Neural progenitor cell (in vitro differentiated cells): Measurements from ENCODE around the gene CD164. TPM values are rescaled to one million over a fixed set of nuclear protein-coding genes. Genes with fewer than 3 reads are reported as not detected.
A peak's percentile ranks its signal among the peaks of the same experiment; 100 is the strongest.

Experiments used
- DNase-seq: peaks from one replicate; pipeline ENCODE4 v3.0.0-alpha.2; 2016; ENCODE audit warnings: low spot score
- H2AFZ ChIP-seq: fragments of 200-600 bp; sonication (generic); replicated peaks from 2 replicates; pipeline ENCODE4 v1.6.1; 2016; ENCODE audit warnings: antibody characterized with exemption
- H3F3A ChIP-seq: fragments of 200-600 bp; sonication (generic); 2 replicates; pipeline ENCODE4 v1.6.1; 2016; ENCODE audit warnings: antibody characterized with exemption, low read depth
- H3K27ac ChIP-seq: fragments of 200-600 bp; sonication (generic); 2 replicates; pipeline ENCODE4 v1.5.1; 2016; ENCODE audit warnings: mild to moderate bottlenecking
- H3K27me3 ChIP-seq: fragments of 200-600 bp; sonication (generic); 2 replicates; pipeline ENCODE4 v1.6.1; 2016; ENCODE audit warnings: mild to moderate bottlenecking, moderate library complexity
- H3K36me3 ChIP-seq: fragments of 200-600 bp; sonication (generic); 2 replicates; pipeline ENCODE4 v1.5.1; 2016
- H3K4me1 ChIP-seq: fragments of 200-600 bp; sonication (generic); 2 replicates; pipeline ENCODE4 v1.6.1; 2016; ENCODE audit warnings: mixed run types
- H3K4me2 ChIP-seq: fragments of 200-600 bp; sonication (generic); 2 replicates; pipeline ENCODE4 v1.6.1; 2016
- H3K4me3 ChIP-seq: fragments of 200-600 bp; sonication (generic); 2 replicates; pipeline ENCODE4 v1.5.1; 2016
- H3K79me2 ChIP-seq: fragments of 200-600 bp; sonication (generic); 2 replicates; pipeline ENCODE4 v1.6.1; 2016; ENCODE audit warnings: low read depth
- H3K9ac ChIP-seq: fragments of 200-600 bp; sonication (generic); 2 replicates; pipeline ENCODE4 v1.6.1; 2016
- H3K9me3 ChIP-seq: fragments of 200-600 bp; sonication (generic); 2 replicates; pipeline ENCODE4 v1.5.1; 2016; ENCODE audit warnings: low read depth
- H4K20me1 ChIP-seq: fragments of 200-600 bp; sonication (generic); 2 replicates; pipeline ENCODE4 v1.6.1; 2016; ENCODE audit warnings: low read depth
- H3K27ac Mint-ChIP-seq: 3 replicates; pipeline ENCODE4 v1.8.0; 2021; ENCODE audit warnings: mixed read lengths
- H3K27me3 Mint-ChIP-seq: 2 replicates; pipeline ENCODE4 v1.8.0; 2022; ENCODE audit warnings: low read depth, mild to moderate bottlenecking, inconsistent platforms, moderate library complexity, mixed read lengths; ENCODE audit not compliant: insufficient read depth
- H3K36me3 Mint-ChIP-seq: 3 replicates; pipeline ENCODE4 v1.8.0; 2021; ENCODE audit warnings: mixed read lengths
- H3K4me1 Mint-ChIP-seq: 3 replicates; pipeline ENCODE4 v1.8.0; 2021; ENCODE audit warnings: mixed read lengths
- H3K4me3 Mint-ChIP-seq: 3 replicates; pipeline ENCODE4 v1.8.0; 2021; ENCODE audit warnings: mild to moderate bottlenecking, moderate library complexity, mixed read lengths
- H3K9me3 Mint-ChIP-seq: 3 replicates; pipeline ENCODE4 v1.8.0; 2020; ENCODE audit warnings: mixed read lengths
- CTCF ChIP-seq: fragments of 200-600 bp; sonication (generic); IDR thresholded peaks from 2 replicates; pipeline ENCODE4 v1.5.1; 2017; ENCODE audit warnings: antibody characterized with exemption, mild to moderate bottlenecking
- EZH2 ChIP-seq: fragments of 200-600 bp; sonication (generic); IDR thresholded peaks from 2 replicates; pipeline ENCODE4 v1.6.1; 2017; ENCODE audit warnings: antibody characterized with exemption, mild to moderate bottlenecking, moderate library complexity
- EZH2phosphoT487 ChIP-seq: fragments of 200-600 bp; sonication (generic); IDR thresholded peaks from 2 replicates; pipeline ENCODE4 v1.6.1; 2017; ENCODE audit warnings: antibody characterized with exemption
- total RNA-seq: library from RNA; depleted of rRNA; stranded (reverse); fragments of >200 nt; gene quantifications from 2 replicates; pipeline ENCODE4 v1.2.3, GENCODE V29; 2015; ENCODE audit warnings: low replicate concordance

The CD164 gene
- total RNA-seq, 1 donor from 2014 or later = 197 TPM

- H3K36me3 Mint-ChIP-seq = no peaks in the 10 kb centered on the region
- no peaks in the 10 kb centered on the region for H3K27me3 ChIP-seq
- H3K27me3 Mint-ChIP-seq = peaks cover 2% of the 10 kb centered on the region
- no peaks in the 10 kb centered on the region for H3K9me3 ChIP-seq
- no peak overlapping the region for H3K4me2 ChIP-seq
- no peaks in the 10 kb centered on the region for H3K36me3 ChIP-seq
- TF ChIP-seq EZH2phosphoT487 (no peak), CTCF (no peak), EZH2 (no peak)
- no peaks in the 10 kb centered on the region for H3K9me3 Mint-ChIP-seq
- no peak overlapping the region for H2AFZ ChIP-seq
- no peaks in the 10 kb centered on the region for H3K4me1 ChIP-seq
- no peak overlapping the region for H3K27ac ChIP-seq
- H3K27ac Mint-ChIP-seq = no peak overlapping the region
- DNase-seq = no peak
- H3K4me3 Mint-ChIP-seq = no peak overlapping the region
- no peaks in the 10 kb centered on the region for H3K79me2 ChIP-seq
- no peaks in the 10 kb centered on the region for H3F3A ChIP-seq
- no peak overlapping the region for H3K9ac ChIP-seq
- no peaks in the 10 kb centered on the region for H3K4me1 Mint-ChIP-seq
- no peak overlapping the region for H3K4me3 ChIP-seq
- H4K20me1 ChIP-seq = no peaks in the 10 kb centered on the region
Measured at GRCh38 chr6:109326351-109326750, 55.9 kb downstream of the CD164 start.

- no peak overlapping the region for H3K27ac Mint-ChIP-seq
- Histone ChIP-seq H3K4me3 (no peak overlapping the region), H4K20me1 (no peaks in the 10 kb centered on the region), H3K36me3 (no peaks in the 10 kb centered on the region), H3F3A (no peaks in the 10 kb centered on the region), H3K9me3 (no peaks in the 10 kb centered on the region), H2AFZ (no peak overlapping the region), H3K4me2 (no peak overlapping the region), H3K27ac (no peak overlapping the region), H3K27me3 (no peaks in the 10 kb centered on the region), H3K79me2 (no peaks in the 10 kb centered on the region), H3K4me1 (no peaks in the 10 kb centered on the region), H3K9ac (no peak overlapping the region)
- TF ChIP-seq EZH2phosphoT487 (no peak), EZH2 (no peak), CTCF (no peak)
- no peak for DNase-seq
- H3K4me3 Mint-ChIP-seq = no peak overlapping the region
- no peaks in the 10 kb centered on the region for H3K9me3 Mint-ChIP-seq
- no peaks in the 10 kb centered on the region for H3K36me3 Mint-ChIP-seq
- peaks cover 2% of the 10 kb centered on the region for H3K27me3 Mint-ChIP-seq
- no peaks in the 10 kb centered on the region for H3K4me1 Mint-ChIP-seq
Measured at GRCh38 chr6:109325400-109325801, 56.9 kb downstream of the CD164 start.

GRCh38 chr6:109323241-109323640, 59.0 kb downstream of the CD164 start:
- Histone ChIP-seq H4K20me1 (no peaks in the 10 kb centered on the region), H3K4me1 (peaks cover 6% of the 10 kb centered on the region), H3K4me2 (no peak overlapping the region), H2AFZ (peak overlapping the region; percentile 24), H3F3A (no peaks in the 10 kb centered on the region), H3K9ac (no peak overlapping the region), H3K27me3 (no peaks in the 10 kb centered on the region), H3K9me3 (no peaks in the 10 kb centered on the region), H3K79me2 (no peaks in the 10 kb centered on the region), H3K36me3 (no peaks in the 10 kb centered on the region), H3K27ac (no peak overlapping the region), H3K4me3 (no peak overlapping the region)
- TF ChIP-seq CTCF = no peak
- TF ChIP-seq EZH2 = no peak
- TF ChIP-seq EZH2phosphoT487 = no peak
- Mint-ChIP-seq H3K36me3 (no peaks in the 10 kb centered on the region), H3K27ac (no peak overlapping the region), H3K4me3 (no peak overlapping the region), H3K27me3 (peaks cover 4% of the 10 kb centered on the region), H3K4me1 (peaks cover 5% of the 10 kb centered on the region), H3K9me3 (no peaks in the 10 kb centered on the region)
- no peak for DNase-seq

- Histone ChIP-seq H3K27ac (no peak overlapping the region), H3F3A (no peaks in the 10 kb centered on the region), H3K4me2 (no peak overlapping the region), H3K27me3 (no peaks in the 10 kb centered on the region), H3K9me3 (no peaks in the 10 kb centered on the region), H2AFZ (peak overlapping the region; percentile 24), H4K20me1 (no peaks in the 10 kb centered on the region), H3K9ac (no peak overlapping the region), H3K36me3 (no peaks in the 10 kb centered on the region), H3K4me1 (peaks cover 8% of the 10 kb centered on the region), H3K79me2 (no peaks in the 10 kb centered on the region), H3K4me3 (no peak overlapping the region)
- Mint-ChIP-seq H3K27me3 (peaks cover 4% of the 10 kb centered on the region), H3K36me3 (no peaks in the 10 kb centered on the region), H3K27ac (no peak overlapping the region), H3K4me3 (no peak overlapping the region), H3K4me1 (peaks cover 5% of the 10 kb centered on the region), H3K9me3 (no peaks in the 10 kb centered on the region)
- no peak for DNase-seq
- no peak for TF ChIP-seq EZH2phosphoT487
- TF ChIP-seq CTCF = no peak
- no peak for TF ChIP-seq EZH2
Measured at GRCh38 chr6:109322825-109323224, 59.4 kb downstream of the CD164 start.
